CD14-positive monocyte (primary cell): ENCODE results near the gene C17orf100. TPM values are rescaled to one million over a fixed set of nuclear protein-coding genes. Genes with fewer than 3 reads are reported as not detected.

Source experiments
- DNase-seq, 3 donors: peaks; one replicate each; pipeline ENCODE4 v3.0.0-alpha.2; 2011 to 2022
- H2AFZ ChIP-seq: 2 replicates; pipeline ENCODE4 v1.6.0; 2012; ENCODE audit warnings: mild to moderate bottlenecking, low read depth, low read length, inconsistent platforms; ENCODE audit not compliant: insufficient read depth, poor library complexity, severe bottlenecking
- H3K27ac ChIP-seq, 2 donors: 1 replicate in 1 of 2; 2 replicates in 1 of 2; pipeline ENCODE4 v1.5.1; 2012 to 2013; ENCODE audit warnings: low read length in 2 of 2, control low read depth in 1 of 2, inconsistent platforms in 1 of 2, low read depth in 1 of 2, mild to moderate bottlenecking in 1 of 2
- H3K27me3 ChIP-seq, 2 donors: one replicate each; pipeline versions ENCODE4 v1.6.0 to v1.6.1; 2011 to 2013; ENCODE audit warnings: low read length in 2 of 2; ENCODE audit not compliant: control insufficient read depth in 2 of 2, insufficient read depth in 2 of 2
- H3K36me3 ChIP-seq, 2 donors: replicated peaks in 1 of 2; 1 replicate in 1 of 2; 2 replicates in 1 of 2; pipeline versions ENCODE4 v1.5.1 to v1.6.1; 2012 to 2013; ENCODE audit warnings: low read length in 2 of 2, control low read depth in 1 of 2, inconsistent platforms in 1 of 2, mild to moderate bottlenecking in 1 of 2; ENCODE audit not compliant: insufficient read depth in 2 of 2, control insufficient read depth in 1 of 2
- H3K4me1 ChIP-seq, 2 donors: 1 replicate in 1 of 2; 2 replicates in 1 of 2; pipeline versions ENCODE4 v1.5.1 to v1.6.1; 2012 to 2013; ENCODE audit warnings: low read length in 2 of 2, control low read depth in 1 of 2, inconsistent platforms in 1 of 2, mild to moderate bottlenecking in 1 of 2, moderate library complexity in 1 of 2; ENCODE audit not compliant: insufficient read depth in 2 of 2, control insufficient read depth in 1 of 2
- H3K4me2 ChIP-seq: replicated peaks from 2 replicates; pipeline ENCODE3; 2012; ENCODE audit warnings: low read length, moderate library complexity, mild to moderate bottlenecking; ENCODE audit not compliant: poor library complexity, severe bottlenecking; ENCODE audit errors: extremely low read depth
- H3K4me3 ChIP-seq, 3 experiments: fragments of 200-600 bp in 1 of 3; sonication (generic) in 1 of 3; replicated peaks in 1 of 3; 1 replicate in 2 of 3; 2 replicates in 1 of 3; pipeline ENCODE4 v1.5.1; 2011 to 2013; ENCODE audit warnings: low read length in 3 of 3, mild to moderate bottlenecking in 3 of 3, control low read depth in 2 of 3, low read depth in 2 of 3, inconsistent platforms in 1 of 3, moderate library complexity in 1 of 3
- H3K79me2 ChIP-seq: 2 replicates; pipeline ENCODE4 v1.6.0; 2012; ENCODE audit warnings: mild to moderate bottlenecking, control low read depth, inconsistent platforms, low read length, moderate library complexity; ENCODE audit not compliant: insufficient read depth
- H3K9ac ChIP-seq: 2 replicates; pipeline ENCODE4 v1.6.0; 2017; ENCODE audit warnings: low read length, mild to moderate bottlenecking; ENCODE audit not compliant: insufficient read depth, poor library complexity, severe bottlenecking
- H3K9me3 ChIP-seq, 2 donors: replicated peaks in 1 of 2; 1 replicate in 1 of 2; 2 replicates in 1 of 2; pipeline versions ENCODE4 v1.5.1 to v1.6.1; 2012 to 2013; ENCODE audit warnings: low read length in 2 of 2, control low read depth in 1 of 2; ENCODE audit not compliant: control insufficient read depth in 1 of 2, insufficient read depth in 1 of 2
- H4K20me1 ChIP-seq: 2 replicates; pipeline ENCODE4 v1.6.0; 2012; ENCODE audit warnings: mild to moderate bottlenecking, low read length, control low read depth, moderate library complexity; ENCODE audit not compliant: insufficient read depth
- H3K27ac Mint-ChIP-seq, 7 donors: one replicate each; pipeline ENCODE4 v1.8.0; 2020; ENCODE audit warnings: mild to moderate bottlenecking in 7 of 7, mixed read lengths in 7 of 7, moderate library complexity in 6 of 7, inconsistent platforms in 2 of 7
- H3K27me3 Mint-ChIP-seq, 3 donors: one replicate each; pipeline ENCODE4 v1.8.0; 2021 to 2022; ENCODE audit warnings: low read depth in 3 of 3, mild to moderate bottlenecking in 3 of 3, mixed read lengths in 3 of 3, moderate library complexity in 3 of 3, inconsistent platforms in 1 of 3
- H3K36me3 Mint-ChIP-seq, 2 donors: one replicate each; pipeline ENCODE4 v1.8.0; 2020; ENCODE audit warnings: mixed read lengths in 2 of 2, inconsistent platforms in 1 of 2, mild to moderate bottlenecking in 1 of 2
- H3K4me1 Mint-ChIP-seq: one replicate; pipeline ENCODE4 v1.8.0; 2020; ENCODE audit warnings: mild to moderate bottlenecking, mixed read lengths
- H3K4me3 Mint-ChIP-seq, 2 donors: one replicate each; pipeline ENCODE4 v1.8.0; 2020; ENCODE audit warnings: mild to moderate bottlenecking in 2 of 2, mixed read lengths in 2 of 2, moderate library complexity in 1 of 2
- H3K9me3 Mint-ChIP-seq, 7 donors: one replicate each; pipeline ENCODE4 v1.8.0; 2020 to 2022; ENCODE audit warnings: mixed read lengths in 7 of 7, mild to moderate bottlenecking in 6 of 7, moderate library complexity in 6 of 7, inconsistent platforms in 2 of 7
- WGBS: methylation state at CpG from one replicate; pipeline ENCODE4 v1.1.5; 2013; ENCODE audit warnings: missing lambda C conversion rate; ENCODE audit not compliant: insufficient coverage; 5-methylcytosine and 5-hydroxymethylcytosine counted together
- intact Hi-C, 2 donors: fragments of 100-400 bp; cut with micrococcal nuclease; formaldehyde crosslinking; loops; one replicate each; pipeline versions ENCODE4 v1.15.0 to v1.15.1; 2023
- polyA plus RNA-seq, 3 donors: library from polyadenylated mRNA; depleted of rRNA in 1 of 3; unstranded in 2 of 3; stranded (reverse) in 1 of 3; fragments of 300-500 nt in 2 of 3; fragments of >200 nt in 1 of 3; fragmentation: Illumina TruSeq in 2 of 3; gene quantifications; 1 replicate in 2 of 3; 2 replicates in 1 of 3; pipeline ENCODE4 v1.2.3, GENCODE V29; 2012 to 2021
- TF ChIP-seq, protein P1 (sequence below): fragments of 200-600 bp; IDR thresholded peaks from one replicate; pipeline ENCODE4 v1.8.0; 2022; ENCODE audit warnings: antibody characterized with exemption, mild to moderate bottlenecking

The C17orf100 gene
- polyA plus RNA-seq, 3 donors, result 0.51 to 1.8 (median 1.2) TPM

DNA sequence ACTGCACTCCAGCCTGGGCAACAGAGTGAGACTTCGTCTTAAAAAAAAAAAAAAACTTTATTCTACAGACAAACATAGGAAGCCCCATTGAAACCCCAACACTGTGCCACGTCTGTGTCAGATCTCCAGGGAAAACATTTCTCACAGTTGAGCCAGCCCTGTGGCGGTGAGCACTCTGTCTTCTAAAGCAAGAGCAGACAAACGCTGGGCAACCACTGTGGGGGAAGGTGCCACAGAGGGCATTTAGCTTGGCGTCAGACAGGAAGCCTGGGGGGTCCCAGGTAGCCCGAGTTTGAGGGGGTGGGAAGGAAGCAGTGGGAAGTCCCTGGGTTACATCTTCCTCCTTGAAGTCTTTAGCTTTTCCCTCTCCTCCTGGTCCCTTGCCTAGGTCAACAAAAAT lies 16.0 kb downstream of the C17orf100 start:
- TF ChIP-seq, protein P1, sequence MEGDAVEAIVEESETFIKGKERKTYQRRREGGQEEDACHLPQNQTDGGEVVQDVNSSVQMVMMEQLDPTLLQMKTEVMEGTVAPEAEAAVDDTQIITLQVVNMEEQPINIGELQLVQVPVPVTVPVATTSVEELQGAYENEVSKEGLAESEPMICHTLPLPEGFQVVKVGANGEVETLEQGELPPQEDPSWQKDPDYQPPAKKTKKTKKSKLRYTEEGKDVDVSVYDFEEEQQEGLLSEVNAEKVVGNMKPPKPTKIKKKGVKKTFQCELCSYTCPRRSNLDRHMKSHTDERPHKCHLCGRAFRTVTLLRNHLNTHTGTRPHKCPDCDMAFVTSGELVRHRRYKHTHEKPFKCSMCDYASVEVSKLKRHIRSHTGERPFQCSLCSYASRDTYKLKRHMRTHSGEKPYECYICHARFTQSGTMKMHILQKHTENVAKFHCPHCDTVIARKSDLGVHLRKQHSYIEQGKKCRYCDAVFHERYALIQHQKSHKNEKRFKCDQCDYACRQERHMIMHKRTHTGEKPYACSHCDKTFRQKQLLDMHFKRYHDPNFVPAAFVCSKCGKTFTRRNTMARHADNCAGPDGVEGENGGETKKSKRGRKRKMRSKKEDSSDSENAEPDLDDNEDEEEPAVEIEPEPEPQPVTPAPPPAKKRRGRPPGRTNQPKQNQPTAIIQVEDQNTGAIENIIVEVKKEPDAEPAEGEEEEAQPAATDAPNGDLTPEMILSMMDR, result no peak
- H3K27ac Mint-ChIP-seq, result no peak overlapping the region
- no peak overlapping the region for H3K4me3 ChIP-seq
- H3K36me3 Mint-ChIP-seq, result no peaks in the 10 kb centered on the region
- H3K79me2 ChIP-seq, result no peaks in the 10 kb centered on the region
- intact Hi-C loops, result loop anchor here in 1 of 2 donors (10.0 kb wide), 1 partner anchor 327 kb away; the partner anchor contains the start of gene ALOX12
- peaks cover 0 to 18% of the 10 kb centered on the region in 2 donors for H3K27me3 ChIP-seq
- 40% methylated on average over 3 of the region's 6 CpGs for WGBS
- no peaks in the 10 kb centered on the region for H3K36me3 ChIP-seq
- no peak for DNase-seq
- H2AFZ ChIP-seq, result no peak overlapping the region
- no peak overlapping the region for H3K27ac ChIP-seq
- no peak overlapping the region for H3K9ac ChIP-seq
- H3K27me3 Mint-ChIP-seq, result peaks cover 25 to 50% (median 43%) of the 10 kb centered on the region in 3 donors
- H3K9me3 Mint-ChIP-seq, result no peaks in the 10 kb centered on the region
- H3K4me1 Mint-ChIP-seq, result peaks cover 4% of the 10 kb centered on the region
- H4K20me1 ChIP-seq, result no peaks in the 10 kb centered on the region
- peak overlapping the region in 1 of 2 donors; percentile 81 for H3K4me3 Mint-ChIP-seq
- no peak overlapping the region for H3K4me2 ChIP-seq
- no peaks in the 10 kb centered on the region for H3K9me3 ChIP-seq
- no peaks in the 10 kb centered on the region for H3K4me1 ChIP-seq

DNA sequence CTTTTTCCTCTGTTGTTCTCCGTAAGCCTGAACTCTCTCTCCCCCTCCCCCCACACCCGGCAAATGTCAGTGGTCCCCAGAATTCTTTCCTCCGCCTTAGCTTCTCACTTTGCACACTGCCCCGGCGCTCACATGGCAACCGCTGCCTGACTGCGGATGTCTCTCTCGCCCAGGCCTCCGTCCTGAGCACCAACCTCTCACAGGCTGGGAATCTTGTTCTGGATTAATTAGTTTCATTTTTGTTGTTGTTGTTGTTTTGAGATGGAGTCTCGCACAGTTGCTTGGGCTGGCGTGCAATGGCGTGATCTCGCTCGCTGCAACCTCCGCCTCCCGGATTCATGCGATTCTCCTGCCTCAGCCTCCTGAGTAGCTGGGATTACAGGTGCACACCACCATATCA lies 16.7 kb downstream of the C17orf100 start:
- Mint-ChIP-seq H3K36me3 (no peaks in the 10 kb centered on the region), H3K27me3 (peaks cover 21 to 49% (median 45%) of the 10 kb centered on the region in 3 donors), H3K27ac (no peak overlapping the region), H3K4me1 (peaks cover 2% of the 10 kb centered on the region), H3K4me3 (peak overlapping the region in 1 of 2 donors; percentile 81), H3K9me3 (no peaks in the 10 kb centered on the region)
- no peak overlapping the region for H3K4me2 ChIP-seq
- DNase-seq, result no peak
- no peaks in the 10 kb centered on the region for H3K79me2 ChIP-seq
- H3K36me3 ChIP-seq, result no peaks in the 10 kb centered on the region
- H4K20me1 ChIP-seq, result no peaks in the 10 kb centered on the region
- TF ChIP-seq, protein P1, result no peak
- no peak overlapping the region for H2AFZ ChIP-seq
- no peak overlapping the region for H3K27ac ChIP-seq
- intact Hi-C loops, result loop anchor here in 1 of 2 donors (10.0 kb wide), 1 partner anchor 327 kb away; the partner anchor contains the start of gene ALOX12
- H3K4me3 ChIP-seq, result no peak overlapping the region
- no peaks in the 10 kb centered on the region for H3K4me1 ChIP-seq
- no peaks in the 10 kb centered on the region for H3K9me3 ChIP-seq
- 98% methylated on average over 9 of the region's 17 CpGs for WGBS
- no peak overlapping the region for H3K9ac ChIP-seq
- peaks cover 0 to 18% of the 10 kb centered on the region in 2 donors for H3K27me3 ChIP-seq
